GM20431 (cell line): Measurements from ENCODE around the gene CBFA2T3.

Experiments used
- in situ Hi-C: fragments of 300-500 bp; cut with MseI, MboI; formaldehyde crosslinking; loops from one replicate; pipeline ENCODE4 v1.15.0; 2020; ENCODE audit warnings: low sequenced_read_pairs; ENCODE audit not compliant: unreplicated experiment

Gene CBFA2T3

GRCh38 chr16:88943131-88943664, 33.8 kb downstream of the CBFA2T3 start:
- in situ Hi-C loops = no loop called here

DNA sequence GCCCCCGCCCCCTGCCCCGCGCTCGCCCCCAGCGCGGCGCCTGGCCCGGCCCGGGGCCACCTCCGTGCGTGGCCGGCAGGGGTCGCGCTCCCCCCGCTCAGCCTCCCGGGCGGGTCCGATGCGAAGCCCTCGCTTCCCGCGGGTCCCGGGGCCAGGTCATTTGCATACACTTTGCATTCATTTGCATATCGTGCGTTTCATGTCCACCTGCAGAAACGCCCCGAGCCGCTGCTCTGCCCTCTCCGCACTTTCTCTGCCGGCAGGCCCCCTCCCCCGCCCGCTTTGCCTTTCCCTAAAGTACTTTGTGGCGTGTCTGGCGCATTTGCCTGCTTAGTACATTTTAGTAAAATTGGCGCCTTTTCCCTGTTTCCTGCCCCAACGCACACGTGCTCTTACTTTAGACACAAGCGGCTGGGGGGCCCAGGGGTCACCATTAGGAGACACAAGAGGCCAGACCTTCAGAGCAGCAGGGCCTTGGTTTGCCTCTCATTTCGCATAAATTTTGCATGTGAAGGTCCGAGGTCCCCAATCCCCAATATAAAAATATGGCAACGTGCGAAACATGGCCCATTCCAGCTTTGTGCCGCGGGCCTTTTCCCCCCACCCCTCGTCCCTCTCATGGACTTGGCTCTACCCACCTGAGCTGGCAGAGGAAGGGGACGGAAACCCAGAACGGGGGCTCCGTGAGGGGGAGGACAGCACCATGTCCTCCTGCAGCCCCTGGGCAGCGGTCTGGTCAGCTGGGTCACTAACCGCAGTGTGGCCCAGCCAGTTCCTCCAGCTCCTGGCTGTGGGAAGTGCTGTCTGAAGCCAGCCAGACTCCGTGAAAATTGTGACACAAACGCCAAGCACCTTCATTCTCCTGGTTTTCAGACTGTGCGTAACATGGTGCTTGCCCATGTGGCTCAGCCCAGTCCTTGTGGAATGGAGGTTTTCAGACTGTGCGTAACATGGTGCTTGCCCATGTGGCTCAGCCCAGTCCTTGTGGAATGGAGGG, 34.8 kb downstream of the CBFA2T3 start:
- in situ Hi-C loops = no loop called here

DNA sequence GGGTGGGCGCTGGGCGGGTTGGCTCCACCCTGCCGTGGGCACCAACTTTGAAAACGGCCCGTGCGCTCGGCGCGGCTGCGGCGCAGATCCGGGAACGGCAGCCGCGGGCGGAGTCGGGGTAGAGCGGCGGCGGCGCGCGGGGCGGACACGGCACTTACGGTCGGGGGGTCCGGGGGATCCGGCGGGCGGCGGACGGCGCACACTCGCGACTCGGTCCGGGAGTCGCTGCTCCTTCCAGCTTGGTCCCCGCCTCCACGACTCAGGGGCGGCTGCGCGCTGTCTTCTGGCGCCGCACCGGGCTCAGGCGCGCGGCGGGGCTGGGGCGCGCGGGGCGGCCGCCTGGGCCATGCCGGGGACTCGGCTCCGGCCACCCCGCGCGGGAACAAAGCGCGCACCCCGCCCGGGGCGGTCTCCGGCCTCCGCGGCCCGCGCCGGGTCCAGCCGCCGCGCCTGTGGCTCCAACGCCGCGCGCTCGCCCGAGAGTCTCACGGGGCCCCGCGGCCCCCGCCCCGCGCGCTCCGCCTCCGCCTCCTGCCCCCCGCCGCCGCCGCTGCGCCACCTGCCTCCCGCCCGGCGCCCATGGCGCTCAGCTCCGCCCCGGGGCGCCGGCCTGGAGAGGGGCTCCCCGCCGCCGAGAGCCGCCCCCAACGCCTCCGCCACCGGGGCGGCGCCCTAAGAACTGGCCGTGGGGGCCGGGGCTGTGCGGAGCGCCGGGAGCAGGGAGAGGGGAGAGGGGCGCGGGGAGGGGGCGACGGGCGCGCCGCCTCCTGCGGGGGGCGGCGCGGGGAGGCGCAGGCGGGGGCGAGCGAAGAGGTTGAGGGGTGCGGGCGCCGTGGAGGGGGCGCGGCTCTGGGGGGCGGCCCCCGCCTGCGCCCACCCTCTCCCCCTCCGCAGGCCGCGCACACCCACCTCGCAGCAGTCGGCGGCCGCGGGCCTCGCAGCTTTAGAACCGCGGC, 35.9 kb downstream of the CBFA2T3 start:
- in situ Hi-C loops = no loop called here

GRCh38 chr16:88939972-88940861, 36.8 kb downstream of the CBFA2T3 start:
- in situ Hi-C loops = loop anchor here (10.0 kb wide), 1 partner anchor 225 kb away; no protein-coding TSS in a partner anchor

GRCh38 chr16:88939245-88939971, 37.6 kb downstream of the CBFA2T3 start:
- in situ Hi-C loops = loop anchor here (10.0 kb wide), 1 partner anchor 225 kb away; no protein-coding TSS in a partner anchor

- in situ Hi-C loops = loop anchor here (10.0 kb wide), 1 partner anchor 226 kb away; no protein-coding TSS in a partner anchor
These were observed 38.2 kb downstream of the CBFA2T3 start for GRCh38 chr16:88938777-88939244.

DNA sequence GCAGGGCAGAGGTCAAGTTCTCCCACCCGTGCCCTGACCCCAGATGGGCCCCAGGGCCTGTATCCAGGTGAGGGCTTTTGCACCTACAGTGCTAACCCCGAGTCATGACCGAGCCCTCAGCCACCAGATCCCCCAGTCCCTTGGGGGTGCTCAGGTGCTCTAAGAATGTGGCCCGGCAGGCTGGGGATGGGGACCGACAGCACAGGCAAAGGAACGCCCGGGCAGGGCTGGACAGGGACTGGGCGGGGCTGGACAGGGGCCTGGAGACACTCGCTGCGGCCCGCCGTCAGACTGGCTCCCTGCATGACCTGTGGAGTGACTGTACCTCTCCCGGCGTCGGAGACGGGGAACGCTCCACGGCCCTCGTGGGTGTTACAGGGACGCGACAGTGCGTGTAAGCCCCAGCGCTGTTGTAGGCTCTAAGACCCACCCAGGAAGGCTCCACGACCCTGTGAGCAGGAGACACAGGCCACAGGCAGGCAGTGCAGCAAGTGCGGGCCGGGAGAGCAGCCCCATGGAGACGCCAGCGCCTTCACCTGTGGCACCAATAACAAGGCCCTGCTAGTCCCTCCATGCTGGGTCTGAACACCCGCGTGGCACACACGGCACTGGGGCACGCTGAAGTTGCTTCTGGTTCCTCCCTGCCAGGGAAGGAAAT, 38.8 kb downstream of the CBFA2T3 start:
- in situ Hi-C loops = loop anchor here (10.0 kb wide), 1 partner anchor 227 kb away; no protein-coding TSS in a partner anchor

DNA sequence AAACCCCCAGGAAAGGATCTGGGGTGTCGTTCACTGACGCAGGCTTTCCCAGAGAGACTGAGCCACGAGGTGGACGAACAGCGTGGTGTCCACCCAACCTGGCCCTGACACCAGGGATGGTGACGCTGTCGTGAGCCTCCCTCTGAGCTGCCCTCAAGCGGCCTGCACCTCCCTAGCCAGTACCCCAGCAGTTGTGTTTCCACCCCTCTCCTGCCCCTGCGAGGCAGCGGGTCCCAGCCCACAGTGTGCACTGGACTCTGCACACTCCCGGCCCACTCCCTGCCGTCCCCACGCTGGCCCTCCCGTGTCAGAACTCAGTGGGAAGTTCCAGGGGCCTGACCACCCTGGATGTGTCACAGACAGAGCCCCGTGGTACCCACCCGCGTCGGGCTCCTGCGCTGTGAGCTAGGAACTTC, 39.8 kb downstream of the CBFA2T3 start:
- in situ Hi-C loops = loop anchor here (10.0 kb wide), 1 partner anchor 228 kb away; no protein-coding TSS in a partner anchor

DNA sequence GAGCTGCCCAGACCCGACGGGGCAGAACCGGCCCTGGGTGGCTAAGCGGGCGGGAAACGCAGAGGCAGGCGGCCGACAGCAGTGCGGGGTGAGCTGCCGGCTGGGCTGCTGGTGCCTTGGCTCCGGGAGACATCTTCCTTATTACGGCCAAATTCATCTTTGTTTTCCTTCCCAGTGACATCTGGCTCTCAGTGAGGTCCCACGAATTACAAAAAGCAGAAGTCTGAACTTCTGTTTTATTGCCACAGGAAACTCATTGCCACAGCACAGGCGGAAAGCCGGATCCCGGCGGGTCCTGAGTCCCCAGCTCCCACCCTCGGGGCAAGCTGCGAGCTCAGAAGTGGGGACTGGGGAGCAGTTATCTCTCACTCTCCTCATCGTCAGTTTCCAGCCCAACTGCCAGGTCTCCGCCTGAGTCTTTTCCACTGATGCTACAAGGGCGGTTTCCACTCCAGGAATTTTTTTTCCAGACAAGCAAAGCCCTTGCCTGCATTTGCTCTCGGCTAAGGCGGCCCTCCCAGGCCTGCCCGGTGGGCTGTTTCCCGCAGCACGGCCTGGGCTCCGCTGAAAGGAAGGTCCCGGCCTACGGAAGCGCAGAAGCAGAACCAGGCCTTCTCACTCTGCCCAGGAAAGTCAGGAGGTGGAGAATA, 40.3 kb downstream of the CBFA2T3 start:
- in situ Hi-C loops = loop anchor here (10.0 kb wide), 1 partner anchor 228 kb away; no protein-coding TSS in a partner anchor

DNA sequence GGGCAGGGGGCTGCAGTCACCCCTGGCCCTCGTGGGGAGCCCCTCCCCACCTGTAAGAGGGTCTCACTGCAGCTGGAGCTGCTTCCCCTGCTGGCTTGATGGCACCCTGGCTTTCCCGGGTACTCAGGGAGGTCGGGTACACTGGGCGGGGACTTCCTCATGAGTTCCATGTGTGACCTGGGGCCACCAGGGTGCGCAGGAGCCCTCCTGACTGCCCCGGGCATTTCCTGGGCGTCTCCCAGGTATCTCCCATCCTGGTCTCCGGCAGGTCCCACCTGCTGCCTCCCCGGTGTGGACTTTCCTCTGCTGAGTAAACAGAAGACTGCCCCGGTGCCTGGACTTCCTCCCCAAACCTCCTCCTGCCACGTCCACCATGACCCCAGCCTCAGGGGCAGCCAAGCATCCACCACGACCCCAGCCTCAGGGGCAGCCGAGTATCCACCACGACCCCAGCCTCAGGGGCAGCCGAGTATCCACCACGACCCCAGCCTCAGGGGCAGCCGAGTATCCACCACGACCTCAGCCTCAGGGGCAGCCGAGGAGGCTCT, 40.9 kb downstream of the CBFA2T3 start:
- in situ Hi-C loops = loop anchor here (10.0 kb wide), 1 partner anchor 229 kb away; no protein-coding TSS in a partner anchor

GRCh38 chr16:88934066-88934667, 42.8 kb downstream of the CBFA2T3 start:
- in situ Hi-C loops = loop anchor here (10.0 kb wide), 1 partner anchor 231 kb away; no protein-coding TSS in a partner anchor

DNA sequence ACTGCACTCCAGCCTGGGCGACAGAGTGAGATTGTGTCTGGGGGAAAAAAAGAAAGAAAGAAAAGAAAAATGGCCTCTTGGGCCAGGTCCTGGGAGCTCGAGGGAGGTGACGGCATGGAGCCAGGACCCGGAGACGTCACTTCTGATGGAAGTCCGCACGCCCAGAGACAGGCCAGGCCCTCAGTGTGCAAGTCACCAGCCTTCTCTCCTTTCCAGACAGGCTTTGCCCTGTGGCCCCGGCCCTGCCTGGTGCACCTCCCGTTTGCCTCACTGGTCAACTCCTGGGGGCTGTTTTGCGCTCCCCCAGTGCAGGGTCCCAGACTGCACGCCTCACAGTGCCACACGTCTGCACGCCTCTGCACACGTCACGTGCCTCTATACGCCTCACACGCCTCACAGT, 44.1 kb downstream of the CBFA2T3 start:
- in situ Hi-C loops = loop anchor here (10.0 kb wide), 1 partner anchor 232 kb away; no protein-coding TSS in a partner anchor

DNA sequence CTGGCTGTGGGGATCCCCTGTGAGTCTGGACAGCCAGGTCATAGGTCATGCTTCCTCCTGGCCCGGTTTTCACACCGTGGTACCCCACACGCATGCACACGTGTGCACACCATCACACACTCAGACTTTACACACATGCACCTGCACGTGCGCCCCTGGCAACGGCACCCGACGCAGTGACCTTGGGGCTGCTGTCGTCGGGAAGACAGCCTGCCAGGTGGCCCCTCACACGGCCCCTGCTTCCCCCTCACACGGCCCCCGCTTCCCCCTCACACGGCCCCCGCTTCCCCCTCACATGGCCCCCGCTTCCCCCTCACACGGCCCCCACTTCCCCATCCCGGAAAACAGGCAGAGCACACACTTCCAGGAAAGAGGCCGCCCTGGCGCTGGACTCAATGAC, 45.1 kb downstream of the CBFA2T3 start:
- in situ Hi-C loops = loop anchor here (10.0 kb wide), 1 partner anchor 233 kb away; no protein-coding TSS in a partner anchor

- in situ Hi-C loops = loop anchor here (10.0 kb wide), 1 partner anchor 233 kb away; no protein-coding TSS in a partner anchor
These were observed 45.6 kb downstream of the CBFA2T3 start for GRCh38 chr16:88931373-88931900.

- in situ Hi-C loops = loop anchor here (10.0 kb wide), 1 partner anchor 234 kb away; no protein-coding TSS in a partner anchor
These were observed 46.3 kb downstream of the CBFA2T3 start for GRCh38 chr16:88930716-88931115.

- in situ Hi-C loops = no loop called here
These were observed 47.9 kb downstream of the CBFA2T3 start for GRCh38 chr16:88929091-88929445.
